Breast epithelium (tissue), 4 donors: ENCODE results near the gene EFNA5. TPM values are rescaled to one million over a fixed set of nuclear protein-coding genes. Genes with fewer than 3 reads are reported as not detected.

Experiments used
- DNase-seq, 2 donors: peaks; one replicate each; pipeline ENCODE4 v3.0.0-alpha.2; 2019; ENCODE audit warnings: low spot score in 2 of 2
- H3K27ac ChIP-seq, 2 donors: fragments of 200-600 bp; sonication (generic) in 1 of 2; one replicate each; pipeline ENCODE4 v1.5.1; 2016 to 2019; ENCODE audit warnings: mild to moderate bottlenecking in 1 of 2
- H3K27me3 ChIP-seq, 2 donors: fragments of 200-600 bp; sonication (generic) in 1 of 2; one replicate each; pipeline versions ENCODE4 v1.5.1 to v1.6.0; 2017 to 2019; ENCODE audit warnings: control low read depth in 1 of 2, mild to moderate bottlenecking in 1 of 2
- H3K36me3 ChIP-seq: fragments of 200-600 bp; one replicate; pipeline ENCODE4 v1.5.1; 2019
- H3K4me1 ChIP-seq, 2 donors: fragments of 200-600 bp; sonication (generic); one replicate each; pipeline ENCODE4 v1.5.1; 2016 to 2019; ENCODE audit warnings: control low read depth in 1 of 2
- H3K4me3 ChIP-seq, 3 donors: fragments of 200-600 bp; sonication (generic); 1 replicate in 2 of 3; 2 replicates in 1 of 3; pipeline ENCODE4 v1.5.1; 2016 to 2019; ENCODE audit warnings: mild to moderate bottlenecking in 3 of 3, moderate library complexity in 2 of 3
- H3K9me3 ChIP-seq, 2 donors: fragments of 200-600 bp; sonication (generic) in 1 of 2; one replicate each; pipeline ENCODE4 v1.5.1; 2016 to 2019; ENCODE audit warnings: control low read depth in 1 of 2
- CTCF ChIP-seq, 3 donors: fragments of 450-650 bp; IDR thresholded peaks; one replicate each; pipeline ENCODE4 v1.5.1; 2016 to 2017; ENCODE audit warnings: antibody characterized with exemption in 3 of 3, mild to moderate bottlenecking in 3 of 3, moderate library complexity in 3 of 3
- POLR2A ChIP-seq: fragments of 450-650 bp; IDR thresholded peaks from one replicate; pipeline ENCODE4 v1.6.1; 2016; ENCODE audit warnings: antibody characterized with exemption, mild to moderate bottlenecking, moderate library complexity
- POLR2AphosphoS5 ChIP-seq, 3 donors: sonication (generic); formaldehyde crosslinking; IDR thresholded peaks; one replicate each; pipeline ENCODE4 v1.6.1; 2017; ENCODE audit warnings: antibody characterized with exemption in 3 of 3
- intact Hi-C: fragments of 100-400 bp; cut with DNase I; formaldehyde crosslinking; loops from one replicate; pipeline ENCODE4 v1.15.1; 2023; ENCODE audit warnings: low total_unique reads
- total RNA-seq, 3 donors: library from RNA; depleted of rRNA; stranded (reverse); fragments of >200 nt; gene quantifications; one replicate each; pipeline ENCODE4 v1.1.0, GENCODE V29; 2016

Gene EFNA5
- total RNA-seq, 3 donors from 2014 or later, result 12.1 to 34.2 (median 12.3) TPM

DNA sequence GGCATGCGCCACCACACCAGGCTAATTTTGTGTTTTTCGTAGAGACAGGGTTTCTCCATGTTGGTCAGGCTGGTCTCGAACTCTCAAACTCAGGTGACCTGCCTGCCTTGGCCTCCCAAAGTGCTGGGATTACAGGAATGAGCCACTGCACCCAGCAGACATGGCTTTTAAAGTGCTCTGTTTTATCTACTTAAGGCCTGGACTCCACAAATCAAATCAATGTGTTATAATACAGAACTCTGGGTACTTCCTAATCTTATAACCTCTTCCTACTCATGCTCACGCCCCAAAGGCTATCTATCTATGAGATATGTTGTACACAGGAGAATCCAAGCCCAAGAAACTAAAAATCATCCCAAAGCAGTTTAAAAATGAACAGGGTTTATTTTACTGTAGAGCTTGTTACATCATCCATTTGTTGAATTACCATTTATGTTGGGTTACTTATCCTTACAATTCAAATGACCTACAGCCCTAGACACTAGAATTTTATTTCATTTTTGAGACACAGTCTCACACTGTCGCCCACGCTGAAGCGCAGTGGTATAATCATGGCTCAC is 155.1 kb downstream of the EFNA5 start:
- Histone ChIP-seq H3K27ac (no peak overlapping the region), H3K27me3 (no peaks in the 10 kb centered on the region), H3K9me3 (no peaks in the 10 kb centered on the region), H3K36me3 (no peaks in the 10 kb centered on the region), H3K4me1 (no peaks in the 10 kb centered on the region), H3K4me3 (no peak overlapping the region)
- intact Hi-C loops, result no loop called here
- DNase-seq, result no peak
- TF ChIP-seq POLR2AphosphoS5 (IDR thresholded peaks at IDR 0.05), result no peak
- no peak for TF ChIP-seq POLR2A
- no peak for TF ChIP-seq CTCF (IDR thresholded peaks at IDR 0.05)

- no peak overlapping the region for H3K4me3 ChIP-seq
- H3K36me3 ChIP-seq, result no peaks in the 10 kb centered on the region
- intact Hi-C loops, result no loop called here
- H3K4me1 ChIP-seq, result no peaks in the 10 kb centered on the region
- no peaks in the 10 kb centered on the region for H3K27me3 ChIP-seq
- no peak for DNase-seq
- H3K9me3 ChIP-seq, result no peaks in the 10 kb centered on the region
- H3K27ac ChIP-seq, result no peak overlapping the region
- no peak for TF ChIP-seq POLR2AphosphoS5 (IDR thresholded peaks at IDR 0.05)
- TF ChIP-seq CTCF (IDR thresholded peaks at IDR 0.05), result no peak
- no peak for TF ChIP-seq POLR2A
Measured at GRCh38 chr5:107514305-107514704, 156.4 kb downstream of the EFNA5 start.

DNA sequence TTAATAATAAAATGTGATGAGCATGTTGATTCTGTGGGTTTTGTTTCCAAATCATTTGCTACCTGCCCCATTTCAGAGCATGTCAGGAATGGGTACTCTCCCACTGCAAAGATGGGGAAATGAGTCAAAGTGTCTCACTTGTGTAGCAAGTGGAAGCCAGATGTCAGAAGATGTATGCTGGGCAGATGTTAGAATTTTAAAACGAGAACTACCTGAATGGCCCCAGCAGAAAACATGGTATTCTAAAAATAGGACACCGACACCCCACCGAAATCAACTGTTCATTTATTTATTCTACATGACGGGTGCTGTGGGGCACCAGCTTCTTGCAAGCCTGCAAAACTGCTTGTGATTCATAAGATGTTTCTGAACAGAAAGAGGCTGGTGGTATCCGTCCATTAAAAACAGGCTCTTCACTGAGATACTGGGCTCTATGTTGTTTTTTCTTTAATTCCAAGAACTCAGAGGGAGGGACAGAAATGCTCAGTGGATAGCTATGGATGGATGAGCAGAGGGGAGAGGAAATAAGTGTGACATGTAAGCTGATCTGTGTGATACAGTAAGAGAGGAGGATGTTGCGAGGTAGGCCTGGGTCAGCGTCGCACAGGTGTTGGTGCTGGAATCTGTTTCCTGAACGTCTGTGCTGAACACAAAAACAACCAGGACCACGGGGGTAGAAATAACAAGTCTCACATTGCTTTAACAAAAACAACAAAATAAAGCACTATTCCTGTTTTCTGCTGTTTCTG is 157.2 kb downstream of the EFNA5 start:
- TF ChIP-seq POLR2A, result no peak
- TF ChIP-seq POLR2AphosphoS5 (IDR thresholded peaks at IDR 0.05), result no peak
- no peak for TF ChIP-seq CTCF (IDR thresholded peaks at IDR 0.05)
- no peaks in the 10 kb centered on the region for H3K4me1 ChIP-seq
- H3K27ac ChIP-seq, result no peak overlapping the region
- DNase-seq, result no peak
- H3K27me3 ChIP-seq, result no peaks in the 10 kb centered on the region
- no peaks in the 10 kb centered on the region for H3K9me3 ChIP-seq
- H3K36me3 ChIP-seq, result no peaks in the 10 kb centered on the region
- H3K4me3 ChIP-seq, result no peak overlapping the region
- intact Hi-C loops, result loop anchor here (2.0 kb wide), 1 partner anchor 71 kb away; no protein-coding TSS in a partner anchor

GRCh38 chr5:107512029-107512428 is 158.7 kb downstream of the EFNA5 start:
- no peaks in the 10 kb centered on the region for H3K4me1 ChIP-seq
- H3K36me3 ChIP-seq, result no peaks in the 10 kb centered on the region
- no peak overlapping the region for H3K27ac ChIP-seq
- no peak for DNase-seq
- no peaks in the 10 kb centered on the region for H3K9me3 ChIP-seq
- intact Hi-C loops, result loop anchor here (2.0 kb wide), 1 partner anchor 73 kb away; no protein-coding TSS in a partner anchor
- no peak overlapping the region for H3K4me3 ChIP-seq
- TF ChIP-seq POLR2A (no peak), POLR2AphosphoS5 (IDR thresholded peaks at IDR 0.05) (no peak), CTCF (IDR thresholded peaks at IDR 0.05) (no peak)
- no peaks in the 10 kb centered on the region for H3K27me3 ChIP-seq

DNA sequence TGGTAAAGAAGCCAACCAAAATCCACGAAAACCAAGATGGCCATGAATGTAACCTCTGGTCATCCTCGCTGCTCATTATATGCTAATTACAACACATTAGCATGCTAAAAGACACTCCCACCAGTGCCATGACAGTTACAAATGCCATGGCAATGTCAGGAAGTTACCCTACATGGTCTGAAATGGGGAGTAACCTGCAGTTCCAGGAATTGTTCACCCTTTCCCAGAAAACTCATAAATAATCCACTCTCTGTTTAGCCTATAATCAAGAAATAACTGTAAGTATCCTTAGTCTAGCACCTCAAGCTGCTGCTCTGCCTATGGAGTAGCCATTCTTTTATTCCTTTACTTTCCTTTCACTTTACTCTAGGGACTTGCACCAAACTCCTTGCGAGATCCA is 160.6 kb downstream of the EFNA5 start:
- Histone ChIP-seq H3K4me3 (no peak overlapping the region), H3K4me1 (no peaks in the 10 kb centered on the region), H3K27me3 (no peaks in the 10 kb centered on the region), H3K27ac (no peak overlapping the region), H3K36me3 (no peaks in the 10 kb centered on the region), H3K9me3 (no peaks in the 10 kb centered on the region)
- DNase-seq, result no peak
- TF ChIP-seq POLR2A (no peak), POLR2AphosphoS5 (IDR thresholded peaks at IDR 0.05) (no peak), CTCF (IDR thresholded peaks at IDR 0.05) (no peak)
- intact Hi-C loops, result no loop called here
